K562 (cell line): ENCODE measurements around the gene GRAMD4. TPM values are rescaled to one million over a fixed set of nuclear protein-coding genes. Genes with fewer than 3 reads are reported as not detected.
"Not testable (repeated sequence)": the region's sequence is repeated elsewhere in the genome, so short reads cannot be mapped to it uniquely, and the experiment has no call there.

Experiments used
- ATAC-seq: fragments of 200-7000 bp; cut with Tn5 transposase; 3 replicates; pipeline ENCODE4 v1.9.1; 2020; ENCODE audit warnings: moderate library complexity
- BruUV-seq: library from RNA; stranded (reverse); fragments of 400-500 nt; replicated peaks from 2 replicates; lab custom pipeline; 2021; lab: Mats Ljungman, UMichigan
- CTCF ChIA-PET: fragments of 300-600 bp; formaldehyde crosslinking; extraction: SDS; loops from one replicate; lab custom pipeline; 2021; ENCODE audit warnings: low intra/inter-chr PET ratio; lab: Yijun Ruan, JAX
- POLR2A ChIA-PET: fragments of 300-600, 350-650 bp; sonication (Branson Sonifier 250); formaldehyde crosslinking; extraction: SDS; loops from one replicate; lab custom pipeline; 2021; ENCODE audit warnings: antibody characterized with exemption, inconsistent platforms; lab: Yijun Ruan, JAX
- DNase-seq, 4 experiments: peaks; one replicate each; pipeline versions ENCODE4 v3.0.0 to v3.0.0-alpha.2; 2011 to 2018; ENCODE audit warnings: low spot score in 3 of 4, mixed read lengths in 3 of 4; ENCODE audit errors: extremely low read depth in 1 of 4
- FAIRE-seq: peaks from 2 replicates; lab custom pipeline; 2011; peaks lifted over from hg19 to GRCh38; lab: Jason Lieb, UNC
- H2AFZ ChIP-seq: 2 replicates; pipeline ENCODE4 v1.6.0; 2011; ENCODE audit warnings: low read depth, low read length, control low read depth, inconsistent platforms
- H3K27ac ChIP-seq: fragments of 200-600 bp; 3 replicates; pipeline ENCODE4 v1.8.0; 2011; ENCODE audit warnings: low read depth, mild to moderate bottlenecking, control low read depth, inconsistent platforms, low read length, moderate library complexity, mixed read lengths; ENCODE audit errors: extremely low read depth
- H3K27me3 ChIP-seq, 2 experiments: fragments of 300-600 bp in 1 of 2; 2 replicates in 1 of 2; 3 replicates in 1 of 2; pipeline versions ENCODE4 v1.6.0 to v1.8.0; 2011; ENCODE audit warnings: inconsistent platforms in 2 of 2, low read length in 2 of 2, mild to moderate bottlenecking in 1 of 2, mixed read lengths in 1 of 2, moderate library complexity in 1 of 2; ENCODE audit not compliant: control insufficient read depth in 2 of 2, insufficient read depth in 2 of 2
- H3K36me3 ChIP-seq: fragments of 300-600 bp; 3 replicates; pipeline ENCODE4 v1.8.0; 2011; ENCODE audit warnings: mild to moderate bottlenecking, low read length, inconsistent platforms; ENCODE audit not compliant: control insufficient read depth, insufficient read depth
- H3K4me1 ChIP-seq, 2 experiments: fragments of 200-600 bp in 1 of 2; replicated peaks in 1 of 2; 2 replicates in 1 of 2; 3 replicates in 1 of 2; pipeline versions ENCODE4 v1.5.1 to v1.8.0; 2011; ENCODE audit warnings: inconsistent platforms in 2 of 2, low read length in 2 of 2, mild to moderate bottlenecking in 1 of 2, mixed read lengths in 1 of 2, moderate library complexity in 1 of 2; ENCODE audit not compliant: control insufficient read depth in 2 of 2, insufficient read depth in 2 of 2
- H3K4me2 ChIP-seq: 2 replicates; pipeline ENCODE4 v1.6.1; 2011; ENCODE audit warnings: low read length, control low read depth, inconsistent platforms, mixed read lengths; ENCODE audit not compliant: insufficient read depth
- H3K4me3 ChIP-seq: fragments of 200-600 bp; sonication (generic), shearing (Covaris generic); 2 replicates; pipeline ENCODE4 v1.5.1; 2016; ENCODE audit warnings: control low read depth, inconsistent platforms
- H3K79me2 ChIP-seq: fragments of 200-600 bp; 3 replicates; pipeline ENCODE4 v1.8.0; 2011; ENCODE audit warnings: low read length, inconsistent platforms; ENCODE audit not compliant: control insufficient read depth, insufficient read depth
- H3K9ac ChIP-seq, 2 experiments: 2 replicates each; pipeline versions ENCODE4 v1.6.0 to v1.6.1; 2011; ENCODE audit warnings: low read depth in 2 of 2, low read length in 2 of 2, control low read depth in 1 of 2, inconsistent platforms in 1 of 2, mild to moderate bottlenecking in 1 of 2, mixed read lengths in 1 of 2; ENCODE audit not compliant: insufficient read depth in 1 of 2
- H3K9me1 ChIP-seq: one replicate; pipeline ENCODE4 v1.6.0; 2011; ENCODE audit warnings: inconsistent platforms, mild to moderate bottlenecking, low read length, moderate library complexity; ENCODE audit not compliant: control insufficient read depth, insufficient read depth
- H3K9me3 ChIP-seq: replicated peaks from 2 replicates; pipeline ENCODE4 v1.5.1; 2011; ENCODE audit warnings: low read depth, low read length, inconsistent platforms; ENCODE audit not compliant: control insufficient read depth, insufficient read depth
- H4K20me1 ChIP-seq: replicated peaks from 2 replicates; pipeline ENCODE4 v1.6.1; 2011; ENCODE audit warnings: low read length, inconsistent platforms, mixed read lengths; ENCODE audit not compliant: control insufficient read depth, insufficient read depth
- EHMT2 ChIP-seq: fragments of 450-650 bp; IDR thresholded peaks from 2 replicates; pipeline ENCODE4 v1.6.1; 2018; ENCODE audit warnings: antibody characterized with exemption
- WGBS: fragments of 100-300 bp; shearing (Covaris generic); methylation state at CpG from one replicate; pipeline ENCODE4 v1.1.6; 2016; ENCODE audit warnings: low coverage, mixed read lengths; ENCODE audit not compliant: insufficient coverage; ENCODE audit errors: missing lambda C conversion rate; 5-methylcytosine and 5-hydroxymethylcytosine counted together
- in situ Hi-C: fragments of 300-500 bp; cut with MboI; formaldehyde crosslinking; loops from 4 replicates; pipeline ENCODE4 v1.15.0; 2018; ENCODE audit warnings: inconsistent platforms, mixed read lengths
- intact Hi-C: fragments of 100-400 bp; cut with micrococcal nuclease; formaldehyde crosslinking; loops from 2 replicates; pipeline ENCODE4 v1.14.2; 2022
- polyA plus RNA-seq, 8 experiments: library from polyadenylated mRNA; depleted of rRNA in 4 of 8; stranded (reverse) in 5 of 8; unstranded in 3 of 8; fragments of >200 nt; fragmentation: Nextera tagmentation in 2 of 8; fragmentation: Illumina TruSeq in 1 of 8; extraction: Ambion mirVana in 2 of 8; extraction: Trizol in 1 of 8; gene quantifications; 2 replicates each; pipeline versions ENCODE4 v1.2.1 to v1.2.3, GENCODE V29; 2011 to 2014; ENCODE audit warnings: inconsistent platforms in 1 of 8, missing spikeins in 1 of 8
- total RNA-seq, 7 experiments: library from RNA; depleted of rRNA in 6 of 7; stranded (reverse); fragments of >200 nt in 6 of 7; fragmentation: Illumina TruSeq in 2 of 7; extraction: Trizol in 2 of 7; gene quantifications; 2 replicates each; pipeline versions ENCODE4 v1.2.1 to v1.2.3, GENCODE V29; 2011 to 2021; ENCODE audit warnings: low replicate concordance in 1 of 7
- TF ChIP-seq, protein P1 (sequence below): fragments of 450-650 bp; formaldehyde crosslinking; IDR thresholded peaks from 2 replicates; pipeline ENCODE4 v1.4.0; 2022; ENCODE audit warnings: missing genetic modification characterization

The GRAMD4 gene
- total and polyA plus RNA-seq, 9 of the 15 experiments (the other 6 are each of a cell fraction or from before 2014, with no cell fraction given) = 0.18 to 44.8 (median 18.6) TPM

DNA sequence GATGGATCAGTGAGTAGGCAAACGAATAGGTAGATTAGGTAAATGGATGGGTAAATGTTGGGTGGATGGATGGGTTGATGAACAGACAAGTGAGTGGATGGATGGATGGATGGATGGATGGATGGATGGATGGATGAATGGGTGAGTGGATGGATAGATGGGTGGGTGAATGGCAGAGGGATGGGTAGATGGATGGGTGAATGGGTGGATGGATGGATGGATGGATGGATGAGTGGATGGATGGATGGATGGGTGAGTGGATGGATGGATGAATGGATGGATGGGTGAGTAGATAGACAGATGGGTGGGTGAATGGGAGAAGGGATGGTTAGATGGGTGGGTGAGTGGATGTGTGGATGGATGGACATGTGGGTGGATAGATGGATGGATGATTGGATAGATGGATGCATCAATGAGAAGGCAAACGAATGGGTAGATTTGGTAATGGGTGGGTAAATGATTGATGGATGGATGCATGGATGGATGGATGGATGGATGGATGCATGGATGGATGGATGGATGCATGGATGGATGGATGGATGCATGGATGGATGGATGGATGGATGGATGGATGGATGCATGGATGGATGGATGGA lies 28.1 kb downstream of the GRAMD4 start:
- H3K27ac ChIP-seq, H3K36me3 ChIP-seq, POLR2A ChIA-PET, H3K9ac ChIP-seq, ATAC-seq, FAIRE-seq, intact Hi-C loops, H3K9me1 ChIP-seq, H3K4me3 ChIP-seq, H3K9me3 ChIP-seq, DNase-seq, H3K4me2 ChIP-seq, H4K20me1 ChIP-seq, BruUV-seq, H2AFZ ChIP-seq, H3K27me3 ChIP-seq: not testable (repeated sequence)
- in situ Hi-C loops = loop anchor here (10.0 kb wide), 1 partner anchor 84 kb away; no protein-coding TSS in a partner anchor
- Histone ChIP-seq H3K79me2 (peaks cover 49% of the 10 kb centered on the region), H3K4me1 (peaks cover 41 to 48% of the 10 kb centered on the region in 2 experiments)
- CTCF ChIA-PET = interaction anchor here (1.3 kb wide), 1 partner anchor 86 kb away, joined by 3 read pairs; no protein-coding TSS in a partner anchor
- WGBS = 58% methylated on average over 2 of the region's 2 CpGs
- peak; percentile 74 for TF ChIP-seq EHMT2
- TF ChIP-seq, protein P1, sequence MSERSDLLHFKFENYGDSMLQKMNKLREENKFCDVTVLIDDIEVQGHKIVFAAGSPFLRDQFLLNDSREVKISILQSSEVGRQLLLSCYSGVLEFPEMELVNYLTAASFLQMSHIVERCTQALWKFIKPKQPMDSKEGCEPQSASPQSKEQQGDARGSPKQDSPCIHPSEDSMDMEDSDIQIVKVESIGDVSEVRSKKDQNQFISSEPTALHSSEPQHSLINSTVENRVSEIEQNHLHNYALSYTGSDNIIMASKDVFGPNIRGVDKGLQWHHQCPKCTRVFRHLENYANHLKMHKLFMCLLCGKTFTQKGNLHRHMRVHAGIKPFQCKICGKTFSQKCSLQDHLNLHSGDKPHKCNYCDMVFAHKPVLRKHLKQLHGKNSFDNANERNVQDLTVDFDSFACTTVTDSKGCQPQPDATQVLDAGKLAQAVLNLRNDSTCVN = 0 out of 2 replicates have a peak, but pooled peaks have one; percentile 9
